ENCODE data around the gene KIAA1191.

KIAA1191 gene

DNA sequence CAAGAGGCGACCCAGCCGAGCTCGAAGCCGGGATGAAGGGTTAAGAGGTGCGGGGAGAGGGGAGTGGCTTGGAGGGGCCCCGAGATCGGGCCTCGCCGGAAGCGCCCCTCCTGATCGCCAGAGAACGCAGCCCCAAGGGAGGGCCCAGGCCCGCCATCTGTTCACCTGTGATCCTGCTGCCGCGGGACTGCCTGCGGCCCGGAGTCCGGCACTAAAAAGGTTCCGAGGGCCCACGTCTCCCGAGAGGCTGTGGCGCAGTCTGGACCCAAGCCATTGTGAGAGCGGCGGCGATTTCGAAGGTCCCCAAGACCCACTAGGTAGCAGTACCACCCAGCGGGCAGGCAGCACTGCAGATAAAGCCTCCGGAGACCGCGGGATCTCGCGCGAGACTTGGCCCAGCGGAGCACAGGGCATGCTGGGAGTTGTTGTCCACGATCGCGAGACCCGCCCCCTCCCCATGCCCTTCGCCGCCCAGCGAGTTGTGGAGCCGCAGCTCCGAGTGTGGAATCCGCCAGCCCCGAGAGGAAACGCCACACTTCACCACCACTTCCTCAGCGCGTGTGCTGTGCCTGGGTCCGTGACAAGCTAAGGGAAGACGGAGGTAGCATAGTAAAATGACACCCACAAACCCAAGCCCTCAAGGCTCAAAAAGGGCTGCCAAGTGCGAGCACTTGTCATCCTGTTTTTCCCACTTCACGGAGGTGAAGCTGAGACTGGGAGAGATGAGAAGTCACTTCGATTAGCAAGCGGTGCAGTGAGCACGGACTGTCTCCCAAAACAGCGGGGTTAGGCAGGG lies at the start of gene KIAA1191:
KIAA1191 (minus strand) TSS at position 328 of the 796 bp plus-strand sequence. CDS start 2,256 bp downstream, outside the sequence.
- peak; percentile 98 for DNase-seq

DNA sequence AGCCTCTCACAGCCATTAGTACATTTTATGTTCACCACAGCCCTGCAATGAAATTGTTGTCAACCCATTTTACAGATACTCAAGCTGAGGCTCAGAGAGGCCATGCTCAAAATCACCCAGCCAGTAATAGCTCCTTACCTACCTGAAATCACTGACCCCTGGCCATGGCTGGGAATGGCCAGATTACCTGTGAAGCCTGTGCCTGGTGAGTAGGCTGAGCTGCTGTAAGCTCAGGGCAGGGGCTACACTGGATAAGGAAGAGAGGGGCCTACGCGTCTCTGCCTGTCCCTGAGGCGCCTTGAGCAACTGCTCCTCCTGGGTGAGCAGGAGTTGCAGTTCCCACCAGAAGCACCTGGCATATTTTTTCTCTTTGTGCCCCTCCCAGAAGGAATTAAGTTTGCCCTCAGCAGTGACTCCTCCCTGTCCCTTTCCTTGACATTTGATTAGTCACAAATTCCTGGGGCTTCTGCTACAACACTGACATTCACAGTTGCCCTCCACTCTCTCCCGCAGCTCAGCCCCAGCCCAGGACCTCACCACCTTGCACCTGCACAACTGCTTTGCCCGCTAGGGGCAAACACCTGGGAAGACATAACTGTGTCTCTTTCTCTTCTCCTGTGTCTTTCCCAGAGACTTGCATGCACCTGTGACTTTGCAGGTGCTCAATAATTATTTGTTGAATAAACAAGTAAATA lies 49.1 kb upstream of the KIAA1191 start:
- DNase-seq: peak; percentile 47

GRCh38 chr5:176409765-176410164 lies 48.2 kb upstream of the KIAA1191 start:
- DNase-seq: peak; percentile 28

DNA sequence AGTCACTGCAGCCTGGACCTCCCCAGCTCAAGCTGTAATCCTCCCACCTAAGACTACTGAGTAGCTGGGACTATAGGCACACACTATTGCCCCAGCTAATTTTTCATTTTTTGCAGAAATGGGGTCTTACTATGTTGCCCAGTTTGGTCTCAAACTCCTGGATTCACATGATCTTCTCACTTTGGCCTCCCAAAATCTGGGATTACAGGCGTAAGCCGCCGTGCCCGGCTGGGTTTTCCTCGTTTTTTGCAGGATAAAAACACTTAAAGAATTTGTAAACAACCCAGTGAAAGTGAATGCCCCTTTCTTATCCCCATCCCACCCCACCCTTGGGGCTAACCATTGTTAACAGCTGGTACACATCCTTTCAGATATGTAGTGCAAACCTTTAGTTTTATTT lies 47.0 kb upstream of the KIAA1191 start:
- DNase-seq: peak; percentile 46

DNA sequence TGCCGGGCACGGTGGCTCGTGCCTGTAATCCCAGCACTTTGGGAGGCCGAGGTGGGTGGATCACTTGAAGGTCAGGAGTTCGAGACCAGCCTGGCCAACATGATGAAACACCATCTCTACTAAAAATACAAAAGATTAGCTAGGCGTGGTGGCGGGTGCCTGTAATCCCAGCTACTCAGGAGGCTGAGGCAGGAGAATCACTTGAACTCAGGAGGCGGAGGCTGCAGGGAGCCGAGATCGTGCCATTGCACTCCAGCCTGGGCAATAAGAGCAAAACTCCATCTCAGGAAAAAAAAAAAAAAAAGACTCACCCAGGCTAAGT lies 46.6 kb upstream of the KIAA1191 start:
- DNase-seq: peak; percentile 10

DNA sequence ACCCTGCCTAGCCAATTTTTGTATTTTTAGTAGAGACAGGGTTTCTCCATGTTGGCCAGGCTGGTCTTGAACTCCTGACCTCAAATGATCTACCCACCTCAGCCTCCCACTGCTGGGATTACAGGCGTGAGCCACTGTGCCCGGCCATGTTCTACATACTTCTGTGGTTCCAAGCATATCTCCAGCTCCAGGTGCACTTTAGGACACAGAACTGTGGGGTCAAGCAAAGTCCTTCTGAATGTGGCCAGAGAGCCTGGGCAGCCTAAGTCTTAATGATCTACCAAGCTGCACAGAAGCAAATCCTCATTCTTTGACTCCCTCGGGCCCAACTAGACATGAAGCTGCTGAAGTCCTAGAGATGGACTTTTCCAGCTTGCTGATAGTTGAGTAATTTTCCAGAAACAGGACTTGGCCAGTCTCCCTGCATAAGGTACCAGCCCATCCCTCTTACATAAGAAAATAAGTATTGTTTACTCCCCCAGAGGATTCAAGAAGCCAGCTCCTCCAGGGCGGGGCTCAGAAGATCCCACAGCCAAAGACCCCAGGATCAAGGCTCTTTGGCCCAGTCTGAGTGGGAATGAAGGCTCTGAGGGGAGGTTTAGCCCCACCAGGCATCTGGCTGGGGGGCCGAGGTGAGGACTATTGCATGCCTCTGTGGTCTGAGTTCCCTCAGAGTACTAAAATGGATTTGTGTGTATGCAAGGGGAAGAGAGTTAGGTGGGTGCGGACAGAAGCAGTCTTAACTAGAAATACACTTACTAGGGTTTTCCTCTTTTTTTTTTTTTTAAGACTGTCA lies 46.1 kb upstream of the KIAA1191 start:
- DNase-seq: peak; percentile 41

DNA sequence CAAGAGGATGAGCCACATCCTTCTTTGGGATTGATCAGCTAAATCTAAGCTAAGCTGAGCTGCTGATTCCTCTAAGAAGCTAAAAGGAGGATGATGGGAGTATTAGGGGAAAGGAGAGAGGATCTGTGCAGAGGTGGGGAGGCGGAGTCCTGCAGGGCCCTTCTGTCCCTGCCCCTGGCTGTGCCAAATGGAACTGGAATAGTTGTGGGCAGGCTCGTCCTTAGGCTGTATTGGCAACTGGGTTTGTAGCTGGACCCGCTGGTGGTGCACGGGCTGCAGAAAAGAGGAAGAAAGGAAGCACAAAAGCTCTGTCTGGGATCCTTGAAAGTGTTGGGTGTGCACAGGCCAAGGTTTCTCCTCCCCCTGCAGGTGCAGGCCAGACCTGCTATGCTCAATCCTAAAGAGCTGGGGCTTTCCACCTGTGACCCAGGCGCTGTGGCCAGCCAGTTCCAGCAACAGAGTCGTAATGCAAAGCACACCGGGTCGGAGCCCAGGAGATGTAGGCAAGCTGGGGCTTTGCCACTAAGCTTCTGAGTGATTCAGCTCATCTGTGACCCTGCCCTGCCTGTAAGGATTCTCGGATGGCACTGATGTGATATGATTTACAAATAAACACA lies 45.0 kb upstream of the KIAA1191 start:
- DNase-seq: peak; percentile 54

GRCh38 chr5:176405656-176406435 lies 44.3 kb upstream of the KIAA1191 start:
- DNase-seq: peak; percentile 14

GRCh38 chr5:176401281-176402205 lies 40.0 kb upstream of the KIAA1191 start:
- peak; percentile 49 for DNase-seq

GRCh38 chr5:176400382-176401156 lies 39.0 kb upstream of the KIAA1191 start:
- DNase-seq: no peak

DNA sequence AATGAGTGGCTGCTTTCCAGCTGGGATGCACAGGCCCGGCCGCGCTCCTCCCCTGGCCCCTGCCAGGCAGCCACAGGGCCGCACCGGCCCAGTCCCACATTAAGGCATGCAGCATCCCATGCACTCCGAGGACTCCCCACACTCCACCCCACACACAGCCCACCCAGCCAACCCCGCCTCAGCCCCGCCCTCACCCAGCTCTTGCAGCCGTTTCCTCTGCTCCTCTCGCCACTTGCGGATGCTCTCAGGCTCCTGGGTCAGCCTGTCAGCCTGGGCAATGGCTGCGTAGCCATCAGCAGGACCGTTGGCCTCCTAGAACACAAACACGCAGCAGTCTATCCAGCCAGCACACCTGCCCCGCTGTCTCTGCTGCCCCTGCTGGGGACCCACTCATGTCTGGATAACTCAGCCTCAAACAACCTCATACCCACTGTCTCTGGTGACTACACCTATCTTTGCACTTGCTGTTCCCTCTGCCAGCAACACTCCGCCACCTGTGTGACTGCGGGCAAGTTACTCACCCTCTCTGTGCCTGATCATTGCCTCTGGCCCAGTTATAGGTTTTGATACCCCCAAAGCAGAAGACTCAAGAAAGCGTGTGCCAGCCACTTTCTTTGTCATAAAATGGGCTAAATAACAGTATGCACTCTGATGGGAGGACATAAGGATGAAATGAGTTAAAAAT lies 36.3 kb upstream of the KIAA1191 start:
- DNase-seq: no peak

DNA sequence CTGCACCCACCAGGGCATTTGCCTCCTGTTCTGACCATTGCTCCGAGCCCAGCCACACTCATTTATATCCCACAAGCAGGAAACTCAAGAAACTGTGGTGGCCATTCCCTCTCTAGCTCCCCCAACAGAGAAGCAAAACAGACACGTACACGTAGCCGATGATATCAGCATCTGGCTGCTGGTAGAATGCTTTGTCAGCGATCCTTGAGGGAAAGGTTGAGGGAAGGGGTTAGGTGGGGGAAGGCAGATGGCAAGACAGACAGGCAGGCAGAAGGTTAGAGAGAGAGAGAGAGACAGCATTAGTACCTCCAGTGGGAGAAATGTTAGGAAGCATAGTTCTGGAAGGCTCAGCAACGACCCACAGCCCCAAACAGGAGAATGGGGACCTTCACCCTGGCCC lies 34.8 kb upstream of the KIAA1191 start:
- no peak for DNase-seq

DNA sequence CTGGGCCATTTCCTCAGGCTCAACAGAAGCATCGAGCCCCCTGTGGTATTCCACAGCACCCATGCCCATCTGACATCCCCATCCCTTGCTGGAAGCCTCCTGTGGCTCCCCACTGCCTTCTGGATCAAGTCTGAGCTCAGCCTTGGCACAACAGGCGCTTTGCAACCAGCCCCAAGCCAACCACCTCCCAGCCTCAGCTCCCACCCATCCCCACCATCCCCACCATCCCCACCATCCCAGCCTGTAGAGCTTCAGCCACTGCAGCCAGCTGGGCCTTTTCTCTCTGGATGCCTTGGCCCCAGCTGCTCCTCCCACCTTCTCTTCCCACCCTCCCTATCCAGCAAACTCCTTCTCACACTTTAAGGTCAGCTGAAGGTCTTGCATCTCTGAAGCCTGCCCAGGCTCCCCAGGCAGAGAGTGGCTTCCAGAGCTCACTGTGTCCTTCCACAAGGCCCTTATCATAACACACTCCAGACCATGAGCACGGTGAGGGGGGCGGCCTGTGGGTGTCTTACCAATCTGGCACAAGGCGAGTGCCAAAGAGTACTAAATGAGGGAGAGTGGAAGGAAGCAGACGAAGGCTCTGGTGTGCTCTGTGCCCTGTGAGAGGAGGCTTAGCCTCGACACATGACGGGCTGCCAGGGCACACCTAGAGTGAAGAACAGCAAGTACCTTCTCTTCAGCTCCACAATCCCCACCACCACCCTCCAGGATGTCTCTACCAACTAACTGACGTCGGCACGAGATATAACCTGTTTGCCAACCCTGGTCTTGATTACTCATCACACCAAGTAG lies 33.5 kb upstream of the KIAA1191 start:
- no peak for DNase-seq

DNA sequence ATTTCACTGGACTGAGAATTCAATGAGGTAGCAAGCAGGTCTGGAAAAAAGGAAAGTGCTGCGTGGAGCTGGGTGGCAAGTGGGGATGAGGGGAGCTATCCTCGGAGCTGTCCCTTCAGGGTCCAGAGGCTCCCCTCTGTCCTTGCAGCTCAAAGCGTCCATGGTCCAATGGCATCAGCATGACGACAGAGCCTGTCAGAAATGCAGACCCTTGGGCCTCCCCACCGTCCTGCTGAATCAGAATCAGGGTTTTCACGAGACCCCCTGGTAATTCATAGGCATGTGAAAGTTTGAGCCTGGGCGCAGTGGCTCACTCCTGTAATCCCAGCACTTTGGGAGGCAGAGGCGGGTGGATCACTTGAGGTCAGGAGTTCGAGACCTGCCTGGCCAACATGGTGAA lies 32.5 kb upstream of the KIAA1191 start:
- no peak for DNase-seq

GRCh38 chr5:176392526-176392925 lies 31.0 kb upstream of the KIAA1191 start:
- DNase-seq: no peak

DNA sequence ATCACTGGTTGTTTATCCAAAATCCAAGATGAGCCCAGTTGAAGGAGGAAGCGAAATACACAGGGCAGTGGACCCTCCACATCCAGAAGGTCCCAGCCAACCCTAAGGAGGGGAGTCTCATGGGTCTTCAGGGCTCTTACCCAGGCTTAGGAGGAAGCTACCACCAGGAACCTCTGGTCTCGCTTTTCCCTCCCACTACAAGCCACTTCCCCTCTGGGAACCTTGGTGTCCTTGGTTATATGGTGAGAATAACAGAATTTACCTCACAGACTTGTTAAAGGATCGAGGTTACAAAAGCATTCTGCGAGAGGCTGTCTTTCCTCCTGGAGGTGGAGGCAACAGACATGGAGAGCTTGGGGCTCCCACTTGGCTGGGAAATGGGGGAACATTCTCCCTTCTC lies 30.4 kb upstream of the KIAA1191 start:
- no peak for DNase-seq

DNA sequence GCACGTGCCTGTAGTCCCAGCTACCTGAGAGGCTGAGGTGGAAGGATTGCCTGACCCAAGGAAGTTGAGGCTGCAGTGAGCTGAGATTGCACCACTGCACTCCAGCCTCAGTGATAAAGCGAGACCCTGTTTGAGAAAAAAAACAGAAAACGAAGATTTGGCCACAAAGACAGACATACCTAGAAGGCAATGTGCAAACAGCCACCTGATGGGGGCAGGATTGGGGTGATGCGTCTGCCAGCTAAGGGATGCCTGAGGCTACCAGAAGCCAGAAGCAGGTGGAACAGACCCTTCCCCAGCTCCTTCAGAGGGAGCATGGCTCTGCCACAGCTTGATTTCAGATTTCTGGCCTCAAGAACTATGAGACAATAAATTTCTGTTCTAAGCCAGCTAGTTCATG lies 29.9 kb upstream of the KIAA1191 start:
- DNase-seq: no peak

DNA sequence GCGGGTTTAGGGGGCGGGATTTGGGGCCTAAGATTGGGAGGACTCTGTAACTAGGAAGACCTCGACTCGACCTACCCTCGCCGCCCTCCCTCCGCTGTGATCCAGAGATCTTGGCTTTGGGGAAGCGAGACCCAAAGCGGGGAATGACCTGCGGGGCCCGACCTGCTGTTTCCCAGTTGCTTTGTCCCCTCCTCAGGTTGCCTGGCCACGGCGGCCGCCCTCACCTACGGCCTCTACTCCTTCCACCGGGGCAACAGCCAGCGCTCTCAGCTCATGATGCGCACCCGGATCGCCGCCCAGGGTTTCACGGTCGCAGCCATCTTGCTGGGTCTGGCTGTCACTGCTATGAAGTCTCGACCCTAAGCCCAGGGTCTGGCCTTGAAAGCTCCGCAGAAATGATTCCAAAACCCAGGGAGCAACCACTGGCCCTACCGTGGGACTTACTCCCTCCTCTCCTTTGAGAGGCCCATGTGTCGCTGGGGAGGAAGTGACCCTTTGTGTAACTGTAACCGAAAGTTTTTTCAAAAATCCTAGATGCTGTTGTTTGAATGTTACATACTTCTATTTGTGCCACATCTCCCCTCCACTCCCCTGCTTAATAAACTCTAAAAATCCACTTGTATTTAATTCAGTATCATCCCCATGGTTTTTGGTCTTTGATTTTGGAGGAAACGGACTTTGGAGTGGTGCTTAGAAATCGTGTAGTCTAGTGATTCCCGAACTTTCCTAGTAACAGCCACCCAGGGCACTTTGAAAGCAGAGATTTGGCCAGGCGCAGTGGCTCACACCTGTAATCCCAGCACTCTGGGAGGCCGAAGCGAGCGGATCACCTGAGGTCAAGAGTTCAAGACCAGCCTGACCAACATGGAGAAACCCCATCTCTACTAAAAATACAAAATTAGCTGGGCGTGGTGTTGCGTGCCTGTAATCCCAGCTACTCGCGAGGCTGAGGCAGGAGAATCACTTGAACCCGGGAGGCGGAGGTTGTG lies 27.9 kb upstream of the KIAA1191 start:
- DNase-seq: no peak
